Neural crest cell (in vitro differentiated cells): Measurements from ENCODE around the gene RPGRIP1L. TPM values are rescaled to one million over a fixed set of nuclear protein-coding genes. Genes with fewer than 3 reads are reported as not detected.

ENCODE experiments used
- DNase-seq: peaks from one replicate; pipeline ENCODE4 v3.0.0; 2021; ENCODE audit warnings: low read depth, mixed read lengths, low spot score
- H3K27ac Mint-ChIP-seq: one replicate; pipeline ENCODE4 v1.8.0; 2021; ENCODE audit warnings: mild to moderate bottlenecking, mixed read lengths; ENCODE audit not compliant: unreplicated experiment
- H3K27me3 Mint-ChIP-seq: 2 replicates; pipeline ENCODE4 v1.8.0; 2021; ENCODE audit warnings: low read depth, mild to moderate bottlenecking, mixed read lengths
- H3K36me3 Mint-ChIP-seq: 2 replicates; pipeline ENCODE4 v1.8.0; 2021; ENCODE audit warnings: low read depth, mild to moderate bottlenecking, mixed read lengths
- H3K4me1 Mint-ChIP-seq: 2 replicates; pipeline ENCODE4 v1.8.0; 2021; ENCODE audit warnings: mixed read lengths
- H3K4me3 Mint-ChIP-seq: one replicate; pipeline ENCODE4 v1.8.0; 2021; ENCODE audit warnings: mild to moderate bottlenecking, mixed read lengths
- H3K9me3 Mint-ChIP-seq: 2 replicates; pipeline ENCODE4 v1.8.0; 2021; ENCODE audit warnings: mixed read lengths
- total RNA-seq: library from RNA; stranded (reverse); gene quantifications from 2 replicates; pipeline ENCODE4 v1.2.1, GENCODE V29; 2021
- TF ChIP-seq, protein P1 (sequence below): fragments of 200-600 bp; sonication (generic); conservative IDR thresholded peaks from 2 replicates; pipeline ENCODE4 v1.5.0; 2021; ENCODE audit warnings: antibody characterized with exemption, mild to moderate bottlenecking

RPGRIP1L gene
- total RNA-seq, 1 donor from 2014 or later = 24.0 TPM

GRCh38 chr16:53737552-53737951 is 33.9 kb upstream of the RPGRIP1L start:
- Mint-ChIP-seq H3K36me3 (no peaks in the 10 kb centered on the region), H3K4me1 (peaks cover 16% of the 10 kb centered on the region), H3K27me3 (no peaks in the 10 kb centered on the region), H3K4me3 (no peak overlapping the region), H3K9me3 (no peaks in the 10 kb centered on the region), H3K27ac (no peak overlapping the region)
- TF ChIP-seq, protein P1, sequence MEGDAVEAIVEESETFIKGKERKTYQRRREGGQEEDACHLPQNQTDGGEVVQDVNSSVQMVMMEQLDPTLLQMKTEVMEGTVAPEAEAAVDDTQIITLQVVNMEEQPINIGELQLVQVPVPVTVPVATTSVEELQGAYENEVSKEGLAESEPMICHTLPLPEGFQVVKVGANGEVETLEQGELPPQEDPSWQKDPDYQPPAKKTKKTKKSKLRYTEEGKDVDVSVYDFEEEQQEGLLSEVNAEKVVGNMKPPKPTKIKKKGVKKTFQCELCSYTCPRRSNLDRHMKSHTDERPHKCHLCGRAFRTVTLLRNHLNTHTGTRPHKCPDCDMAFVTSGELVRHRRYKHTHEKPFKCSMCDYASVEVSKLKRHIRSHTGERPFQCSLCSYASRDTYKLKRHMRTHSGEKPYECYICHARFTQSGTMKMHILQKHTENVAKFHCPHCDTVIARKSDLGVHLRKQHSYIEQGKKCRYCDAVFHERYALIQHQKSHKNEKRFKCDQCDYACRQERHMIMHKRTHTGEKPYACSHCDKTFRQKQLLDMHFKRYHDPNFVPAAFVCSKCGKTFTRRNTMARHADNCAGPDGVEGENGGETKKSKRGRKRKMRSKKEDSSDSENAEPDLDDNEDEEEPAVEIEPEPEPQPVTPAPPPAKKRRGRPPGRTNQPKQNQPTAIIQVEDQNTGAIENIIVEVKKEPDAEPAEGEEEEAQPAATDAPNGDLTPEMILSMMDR = no peak
- no peak for DNase-seq

DNA sequence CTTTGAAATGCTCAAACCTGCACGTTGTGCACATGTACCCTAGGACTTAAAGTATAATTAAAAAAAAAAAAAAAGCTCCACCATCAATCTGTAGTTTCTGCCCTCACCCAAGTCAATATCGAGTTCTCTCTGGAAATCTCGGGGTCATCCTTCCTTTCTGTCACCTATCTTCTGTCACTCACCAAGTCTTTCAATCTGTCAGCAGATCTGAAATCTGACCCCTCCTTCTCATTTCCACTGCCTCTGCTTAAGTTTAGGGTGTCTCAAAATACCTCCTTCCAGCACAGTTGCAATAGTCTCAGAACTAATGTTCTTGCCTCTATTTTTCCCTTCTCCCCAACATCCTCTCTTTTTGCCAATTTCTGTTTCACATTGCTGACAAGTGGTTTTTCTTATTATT is 32.6 kb upstream of the RPGRIP1L start:
- H3K27ac Mint-ChIP-seq = no peak overlapping the region
- DNase-seq = no peak
- H3K4me1 Mint-ChIP-seq = peaks cover 20% of the 10 kb centered on the region
- no peaks in the 10 kb centered on the region for H3K9me3 Mint-ChIP-seq
- TF ChIP-seq, protein P1 = no peak
- no peaks in the 10 kb centered on the region for H3K36me3 Mint-ChIP-seq
- H3K4me3 Mint-ChIP-seq = no peak overlapping the region
- no peaks in the 10 kb centered on the region for H3K27me3 Mint-ChIP-seq

DNA sequence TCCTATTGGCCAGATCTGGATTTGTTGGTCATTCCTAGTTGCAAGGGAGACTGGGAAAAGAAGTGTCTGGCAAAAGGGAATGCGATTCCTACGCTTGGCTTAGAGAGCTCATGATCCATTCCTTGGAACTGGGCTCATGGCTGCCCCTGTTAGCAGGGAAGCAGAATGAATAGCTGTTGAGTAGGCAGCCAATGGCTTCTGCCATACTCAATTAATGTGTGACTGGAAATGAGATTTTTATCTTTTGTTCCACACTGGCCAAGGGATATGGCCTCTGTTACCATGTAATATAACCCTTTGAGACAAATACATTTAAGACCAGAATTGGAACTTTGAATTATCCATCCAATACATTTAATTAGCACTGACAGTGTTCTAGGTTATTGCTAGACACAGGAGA is 31.2 kb upstream of the RPGRIP1L start:
- Mint-ChIP-seq H3K9me3 (no peaks in the 10 kb centered on the region), H3K27ac (no peak overlapping the region), H3K36me3 (no peaks in the 10 kb centered on the region), H3K4me3 (no peak overlapping the region), H3K4me1 (peaks cover 11% of the 10 kb centered on the region), H3K27me3 (no peaks in the 10 kb centered on the region)
- no peak for DNase-seq
- TF ChIP-seq, protein P1 = no peak

DNA sequence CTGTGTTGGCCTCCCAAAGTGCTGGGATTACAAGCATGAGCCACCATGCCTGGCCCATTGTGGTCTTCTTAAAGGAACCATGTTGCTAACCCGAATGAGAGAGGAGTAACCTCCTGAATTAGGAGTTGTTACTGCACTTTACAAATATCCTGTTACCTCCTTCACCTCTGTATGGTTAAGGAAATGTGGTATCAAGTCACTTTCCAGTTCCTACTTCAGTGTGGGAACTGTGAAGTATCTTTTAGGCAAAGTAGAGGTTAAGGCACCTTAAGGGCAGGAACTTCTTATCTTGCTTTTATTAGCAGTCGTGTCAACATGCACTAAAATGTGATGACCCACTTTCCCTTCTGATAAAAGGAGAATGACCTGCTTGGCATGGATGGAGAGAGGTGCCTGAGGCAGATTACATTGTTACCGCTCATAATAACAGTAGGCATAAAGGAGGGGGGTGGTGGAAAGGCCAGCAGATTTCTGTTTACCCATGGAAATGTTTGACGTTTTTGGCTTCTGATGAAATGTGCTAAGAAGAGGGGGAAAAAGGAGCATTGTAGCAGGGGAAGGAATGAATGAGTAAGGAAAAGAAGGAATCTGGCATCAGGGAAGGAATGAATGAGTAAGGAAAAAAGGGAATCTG is 28.8 kb upstream of the RPGRIP1L start:
- Mint-ChIP-seq H3K4me3 (no peak overlapping the region), H3K4me1 (peaks cover 10% of the 10 kb centered on the region), H3K9me3 (no peaks in the 10 kb centered on the region), H3K27me3 (no peaks in the 10 kb centered on the region), H3K36me3 (no peaks in the 10 kb centered on the region), H3K27ac (no peak overlapping the region)
- no peak for DNase-seq
- TF ChIP-seq, protein P1 = no peak

- Mint-ChIP-seq H3K36me3 (no peaks in the 10 kb centered on the region), H3K4me3 (no peak overlapping the region), H3K27ac (no peak overlapping the region), H3K9me3 (no peaks in the 10 kb centered on the region), H3K4me1 (peaks cover 26% of the 10 kb centered on the region), H3K27me3 (no peaks in the 10 kb centered on the region)
- no peak for DNase-seq
- TF ChIP-seq, protein P1 = no peak
These were observed 27.0 kb upstream of the RPGRIP1L start for GRCh38 chr16:53730693-53731092.
